Measurements from ENCODE around the gene TRPM2. TPM values are rescaled to one million over a fixed set of nuclear protein-coding genes. Genes with fewer than 3 reads are reported as not detected.

The TRPM2 gene
- total RNA-seq, 1 experiment from 2014 or later = not detected

GRCh38 chr21:44374601-44375280 lies 21.3 kb downstream of the TRPM2 start:
- CTCF ChIA-PET = no interaction called here
- Mint-ChIP-seq H3K36me3 (ENCODE audit: insufficient read depth, unreplicated experiment) (peaks cover 4% of the 10 kb centered on the region), H3K27me3 (ENCODE audit: unreplicated experiment) (peaks cover 83% of the 10 kb centered on the region), H3K9me3 (ENCODE audit: low read depth, unreplicated experiment) (no peaks in the 10 kb centered on the region), H3K27ac (ENCODE audit: unreplicated experiment) (no peak overlapping the region), H3K4me1 (ENCODE audit: low read depth, unreplicated experiment) (no peaks in the 10 kb centered on the region), H3K4me3 (ENCODE audit: low read depth, unreplicated experiment) (no peak overlapping the region)
- no peak for DNase-seq
- no TSS peak for BruUV-seq (replicated peaks)
- no peak for TF ChIP-seq CTCF (IDR thresholded peaks at IDR 0.05; ENCODE audit: unreplicated experiment)
- intact Hi-C loops (cut with micrococcal nuclease; ENCODE audit: unreplicated experiment) = no loop called here

GRCh38 chr21:44375281-44375651 lies 21.8 kb downstream of the TRPM2 start:
- H3K36me3 Mint-ChIP-seq (ENCODE audit: insufficient read depth, unreplicated experiment) = peaks cover 4% of the 10 kb centered on the region
- no peak for DNase-seq
- no peaks in the 10 kb centered on the region for H3K9me3 Mint-ChIP-seq (ENCODE audit: low read depth, unreplicated experiment)
- CTCF ChIA-PET = no interaction called here
- H3K27ac Mint-ChIP-seq (ENCODE audit: unreplicated experiment) = no peak overlapping the region
- TF ChIP-seq CTCF (IDR thresholded peaks at IDR 0.05; ENCODE audit: unreplicated experiment) = no peak
- intact Hi-C loops (cut with micrococcal nuclease; ENCODE audit: unreplicated experiment) = no loop called here
- H3K4me1 Mint-ChIP-seq (ENCODE audit: low read depth, unreplicated experiment) = no peaks in the 10 kb centered on the region
- BruUV-seq (replicated peaks) = no TSS peak
- H3K27me3 Mint-ChIP-seq (ENCODE audit: unreplicated experiment) = peaks cover 83% of the 10 kb centered on the region
- H3K4me3 Mint-ChIP-seq (ENCODE audit: low read depth, unreplicated experiment) = no peak overlapping the region

- Mint-ChIP-seq H3K27ac (ENCODE audit: unreplicated experiment) (no peak overlapping the region), H3K36me3 (ENCODE audit: insufficient read depth, unreplicated experiment) (peaks cover 4% of the 10 kb centered on the region), H3K4me3 (ENCODE audit: low read depth, unreplicated experiment) (no peak overlapping the region), H3K9me3 (ENCODE audit: low read depth, unreplicated experiment) (no peaks in the 10 kb centered on the region), H3K27me3 (ENCODE audit: unreplicated experiment) (peaks cover 83% of the 10 kb centered on the region), H3K4me1 (ENCODE audit: low read depth, unreplicated experiment) (no peaks in the 10 kb centered on the region)
- intact Hi-C loops (cut with micrococcal nuclease; ENCODE audit: unreplicated experiment) = no loop called here
- CTCF ChIA-PET = no interaction called here
- no TSS peak for BruUV-seq (replicated peaks)
- TF ChIP-seq CTCF (IDR thresholded peaks at IDR 0.05; ENCODE audit: unreplicated experiment) = no peak
- no peak for DNase-seq
Measured at GRCh38 chr21:44375761-44376241, 22.4 kb downstream of the TRPM2 start.

- no peaks in the 10 kb centered on the region for H3K4me1 Mint-ChIP-seq (ENCODE audit: low read depth, unreplicated experiment)
- H3K9me3 Mint-ChIP-seq (ENCODE audit: low read depth, unreplicated experiment) = no peaks in the 10 kb centered on the region
- peaks cover 83% of the 10 kb centered on the region for H3K27me3 Mint-ChIP-seq (ENCODE audit: unreplicated experiment)
- no peak for TF ChIP-seq CTCF (IDR thresholded peaks at IDR 0.05; ENCODE audit: unreplicated experiment)
- no peak overlapping the region for H3K4me3 Mint-ChIP-seq (ENCODE audit: low read depth, unreplicated experiment)
- no TSS peak for BruUV-seq (replicated peaks)
- intact Hi-C loops (cut with micrococcal nuclease; ENCODE audit: unreplicated experiment) = no loop called here
- peaks cover 4% of the 10 kb centered on the region for H3K36me3 Mint-ChIP-seq (ENCODE audit: insufficient read depth, unreplicated experiment)
- H3K27ac Mint-ChIP-seq (ENCODE audit: unreplicated experiment) = no peak overlapping the region
- no peak for DNase-seq
- CTCF ChIA-PET = no interaction called here
Measured at GRCh38 chr21:44376606-44377005, 23.2 kb downstream of the TRPM2 start.
